CD4-positive, alpha-beta T cell treated with Interleukin-4 for 1 hour (primary cell): ENCODE results near the gene ZNF276.
A peak's percentile ranks its signal among the peaks of the same experiment; 100 is the strongest.

ENCODE experiments used
- DNase-seq, 2 donors: peaks; one replicate each; pipeline ENCODE4 v3.0.0-alpha.2; 2020 to 2022

The ZNF276 gene

DNA sequence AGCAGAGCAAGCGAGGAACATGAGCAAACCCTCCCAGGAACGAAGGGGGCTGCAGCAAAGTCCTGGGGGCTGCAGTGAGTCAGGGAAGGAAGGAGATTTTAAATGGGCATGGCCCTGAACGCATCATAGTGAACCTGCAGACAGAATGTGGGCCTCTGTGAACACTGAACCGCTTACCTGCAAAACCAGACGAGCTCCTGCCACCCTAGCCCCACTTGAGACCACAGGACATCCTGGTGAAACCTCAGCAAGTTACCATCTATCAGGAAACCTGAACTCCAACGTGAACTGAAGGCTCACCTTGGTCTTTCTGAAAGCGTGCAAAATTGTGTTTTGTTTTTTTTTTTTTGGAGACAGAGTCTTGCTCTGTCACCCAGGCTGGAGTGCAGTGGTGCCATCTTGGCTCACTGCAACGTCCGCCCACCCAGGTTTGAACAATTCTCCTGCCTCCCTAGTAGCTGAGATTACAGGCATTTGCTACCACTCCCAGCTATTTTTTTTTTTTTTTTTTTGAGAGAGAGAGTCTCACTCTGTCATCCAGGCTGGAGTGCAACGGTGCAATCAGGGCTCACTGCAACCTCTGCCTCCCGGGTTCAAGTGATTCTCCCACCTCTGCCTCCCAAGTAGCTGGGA is 64.3 kb downstream of the ZNF276 start:
- DNase-seq, result peak; percentile 59 to 66

DNA sequence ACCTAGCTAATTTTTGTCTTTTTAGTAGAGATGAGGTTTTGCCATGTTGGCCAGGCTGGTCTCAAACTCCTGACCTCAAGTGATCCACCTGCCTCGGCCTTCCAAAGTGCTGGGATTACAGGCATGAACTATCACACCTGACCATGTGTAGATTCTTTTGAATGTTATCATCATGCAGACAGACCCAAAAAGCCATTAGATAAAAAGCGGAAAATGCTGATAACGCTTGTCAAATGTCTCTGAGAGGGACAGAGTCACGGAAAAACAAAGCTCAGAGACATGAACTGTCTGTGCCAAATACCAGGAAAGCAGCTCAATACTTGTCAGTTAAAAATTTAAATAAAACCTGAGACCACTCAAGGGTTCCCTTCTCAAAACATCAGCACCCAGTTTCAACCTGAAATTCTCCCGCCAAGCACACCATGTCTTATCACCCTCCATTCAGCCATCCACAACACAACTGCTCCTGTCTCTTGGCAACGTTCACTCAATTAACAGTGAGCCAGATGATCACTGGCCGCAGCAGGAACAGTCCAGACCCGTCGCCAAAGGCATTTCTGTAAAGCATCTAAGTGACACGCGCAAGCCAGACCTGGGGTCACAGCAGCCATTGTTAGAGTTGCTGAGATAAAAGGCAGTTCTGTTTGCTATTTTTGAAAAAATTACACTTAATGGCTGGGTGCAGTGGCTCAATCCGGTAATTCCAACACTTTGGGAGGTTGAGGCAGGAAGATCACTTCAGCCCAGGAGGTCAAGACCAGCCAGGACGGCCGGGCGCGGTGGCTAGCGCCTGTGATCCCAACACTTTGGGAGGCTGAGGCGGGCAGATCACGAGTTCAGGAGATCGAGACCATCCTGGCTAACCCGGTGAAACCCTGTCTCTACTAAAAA is 65.4 kb downstream of the ZNF276 start:
- no peak for DNase-seq

DNA sequence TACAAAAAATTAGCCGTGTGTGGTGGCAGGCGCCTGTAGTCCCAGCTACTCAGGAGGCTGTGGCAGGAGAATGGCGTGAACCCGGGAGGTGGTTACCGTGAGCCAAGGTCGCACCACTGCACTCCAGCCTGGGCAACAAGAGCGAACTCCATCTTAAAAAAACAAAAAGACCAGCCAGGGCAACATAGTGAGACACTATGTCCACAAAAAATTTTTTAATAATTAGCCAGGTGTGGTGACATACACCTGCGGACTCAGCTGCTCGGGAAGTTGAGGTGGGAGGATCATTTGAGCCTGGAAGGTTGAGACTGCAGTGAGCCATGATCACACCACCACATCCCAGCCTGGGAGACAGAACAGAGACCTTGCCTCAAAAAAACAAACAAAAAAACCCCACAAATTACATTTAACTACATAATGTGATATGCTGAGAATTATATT is 66.0 kb downstream of the ZNF276 start:
- DNase-seq, result no peak
